Astrocyte of the spinal cord (primary cell): Measurements from ENCODE around the gene FOXB2.
"Not testable (repeated sequence)": the region's sequence is repeated elsewhere in the genome, so short reads cannot be mapped to it uniquely, and the experiment has no call there.

ENCODE experiments used
- DNase-seq: peaks from one replicate; pipeline ENCODE4 v3.0.0; 2011; ENCODE audit warnings: low read depth, low spot score
- H3K4me3 ChIP-seq: 2 replicates; pipeline ENCODE4 v1.5.1; 2011; ENCODE audit warnings: low read depth, mild to moderate bottlenecking, low read length, moderate library complexity
- in situ Hi-C: cut with HindIII; loops from 2 replicates; pipeline ENCODE4 v1.10.0; 2017; ENCODE audit warnings: low sequenced_read_pairs
- TF ChIP-seq, protein P1 (sequence below): IDR thresholded peaks from 2 replicates; pipeline ENCODE4 v1.5.1; 2012; ENCODE audit warnings: low read depth, mild to moderate bottlenecking, low read length, inconsistent platforms

The FOXB2 gene

DNA sequence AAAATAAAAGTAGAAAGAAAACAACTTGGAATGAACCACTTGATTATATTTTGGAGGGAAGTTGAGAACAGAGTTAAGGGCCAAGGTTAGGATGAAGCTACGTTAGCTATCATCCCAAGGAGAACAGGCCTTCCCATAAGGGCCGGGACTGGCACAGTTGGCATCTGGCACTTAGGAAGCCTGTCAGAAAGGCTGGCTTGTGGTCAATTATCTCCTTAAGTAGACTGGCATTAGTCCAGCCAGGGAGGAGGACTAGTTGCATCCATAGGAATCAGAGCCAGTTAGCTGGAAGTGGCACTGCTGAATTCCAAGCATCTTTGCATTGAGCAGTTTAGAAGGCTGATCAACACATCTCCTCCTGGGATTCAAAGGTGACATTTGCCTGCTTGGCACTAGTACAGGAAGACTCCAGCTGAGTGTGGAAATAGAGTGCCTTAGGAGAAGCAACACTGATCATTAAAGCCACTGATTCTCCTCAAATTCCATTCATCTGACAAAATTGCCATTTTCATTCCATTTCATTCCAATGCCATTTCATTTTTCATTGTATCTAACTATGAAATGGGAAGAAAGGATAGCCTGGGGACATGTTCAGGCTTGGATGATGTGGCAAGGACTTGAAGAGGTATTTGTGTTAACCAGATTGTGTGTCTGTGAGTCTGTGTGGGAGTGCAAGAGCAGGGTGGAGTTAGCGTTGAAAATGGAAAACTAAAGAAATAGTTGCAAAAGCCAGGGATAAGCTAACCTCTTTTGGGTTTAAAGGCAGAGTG lies 5.5 kb downstream of the FOXB2 start:
- DNase-seq: no peak
- H3K4me3 ChIP-seq: no peak overlapping the region
- TF ChIP-seq, protein P1, sequence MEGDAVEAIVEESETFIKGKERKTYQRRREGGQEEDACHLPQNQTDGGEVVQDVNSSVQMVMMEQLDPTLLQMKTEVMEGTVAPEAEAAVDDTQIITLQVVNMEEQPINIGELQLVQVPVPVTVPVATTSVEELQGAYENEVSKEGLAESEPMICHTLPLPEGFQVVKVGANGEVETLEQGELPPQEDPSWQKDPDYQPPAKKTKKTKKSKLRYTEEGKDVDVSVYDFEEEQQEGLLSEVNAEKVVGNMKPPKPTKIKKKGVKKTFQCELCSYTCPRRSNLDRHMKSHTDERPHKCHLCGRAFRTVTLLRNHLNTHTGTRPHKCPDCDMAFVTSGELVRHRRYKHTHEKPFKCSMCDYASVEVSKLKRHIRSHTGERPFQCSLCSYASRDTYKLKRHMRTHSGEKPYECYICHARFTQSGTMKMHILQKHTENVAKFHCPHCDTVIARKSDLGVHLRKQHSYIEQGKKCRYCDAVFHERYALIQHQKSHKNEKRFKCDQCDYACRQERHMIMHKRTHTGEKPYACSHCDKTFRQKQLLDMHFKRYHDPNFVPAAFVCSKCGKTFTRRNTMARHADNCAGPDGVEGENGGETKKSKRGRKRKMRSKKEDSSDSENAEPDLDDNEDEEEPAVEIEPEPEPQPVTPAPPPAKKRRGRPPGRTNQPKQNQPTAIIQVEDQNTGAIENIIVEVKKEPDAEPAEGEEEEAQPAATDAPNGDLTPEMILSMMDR: no peak
- in situ Hi-C loops: no loop called here

DNA sequence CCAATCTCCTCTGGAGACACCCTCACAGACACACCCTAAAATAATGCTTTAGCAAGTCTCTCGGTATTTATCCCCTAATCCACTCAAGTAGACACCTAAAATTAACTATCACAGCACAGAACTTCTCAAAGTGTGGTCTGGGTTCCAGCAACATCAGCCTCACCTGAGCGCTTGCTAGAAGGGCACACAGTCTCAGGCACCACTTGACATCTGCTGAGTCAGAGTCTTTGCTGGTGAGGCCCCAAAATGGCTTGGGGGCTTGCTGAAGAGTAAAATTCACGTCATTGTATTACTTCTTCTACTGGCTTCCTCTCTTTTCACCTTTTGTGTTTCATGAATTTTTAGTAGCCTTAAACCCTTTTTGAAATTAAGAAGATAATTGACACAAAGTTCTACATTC lies 9.0 kb downstream of the FOXB2 start:
- in situ Hi-C loops: no loop called here
- H3K4me3 ChIP-seq: no peak overlapping the region
- no peak for DNase-seq
- TF ChIP-seq, protein P1: no peak

DNA sequence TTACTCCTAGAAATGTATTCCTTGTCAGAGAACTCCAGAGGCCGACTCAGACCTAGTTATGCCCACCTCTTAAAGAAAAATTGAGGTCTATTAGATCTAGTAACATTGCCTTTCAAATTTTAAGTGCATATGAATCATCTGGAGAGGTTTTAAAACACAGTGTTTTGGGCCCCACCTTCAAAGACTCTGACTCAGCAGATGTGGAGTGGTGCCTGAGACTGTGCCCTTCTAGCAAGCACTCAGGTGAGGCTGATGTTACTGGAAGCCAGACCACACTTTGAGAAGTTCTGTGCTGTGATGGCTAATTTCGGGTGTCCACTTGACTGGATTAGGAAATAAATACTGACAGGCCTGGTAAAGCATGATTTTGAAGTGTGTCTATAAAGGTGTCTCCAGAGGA lies 10.6 kb downstream of the FOXB2 start:
- in situ Hi-C loops: no loop called here
- DNase-seq: no peak
- TF ChIP-seq, protein P1: no peak

DNA sequence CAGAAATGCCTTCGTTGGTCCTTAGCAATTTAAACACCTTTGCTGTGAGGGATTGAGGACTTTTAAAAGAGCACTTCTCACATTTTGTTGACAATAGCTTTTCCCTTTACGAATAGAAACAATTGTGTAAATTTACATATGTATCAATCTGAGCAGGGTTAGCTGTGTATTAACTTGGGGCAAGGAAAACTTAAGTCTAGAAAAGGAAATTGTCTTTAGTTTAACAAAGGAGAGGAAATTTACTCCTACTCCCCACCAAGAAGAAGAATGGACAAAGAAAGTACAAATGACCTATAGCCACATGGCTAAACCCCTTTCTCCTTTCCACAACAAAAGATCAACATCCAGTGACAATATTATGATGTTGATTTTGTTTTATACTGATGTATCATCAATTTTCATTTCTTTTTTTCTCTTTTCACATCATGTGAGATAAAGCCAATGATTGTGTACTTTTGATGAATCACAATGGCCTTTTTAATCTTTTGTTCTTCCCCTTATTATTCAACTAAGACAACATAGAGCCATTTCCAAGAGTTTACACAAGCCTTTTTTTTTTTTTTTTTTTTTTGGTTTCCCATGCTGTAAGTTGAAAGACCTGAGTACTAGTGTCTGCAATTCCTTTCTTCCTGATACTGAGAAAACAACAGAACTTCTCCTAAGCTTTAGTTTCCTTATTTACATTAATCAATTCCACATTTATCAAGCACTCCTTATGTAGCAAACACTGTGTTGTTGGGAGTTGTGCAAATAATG lies 19.0 kb downstream of the FOXB2 start:
- in situ Hi-C loops: no loop called here
- TF ChIP-seq, protein P1: no peak
- no peak overlapping the region for H3K4me3 ChIP-seq
- no peak for DNase-seq

More for the DNA sequence above, 10.6 kb downstream of the FOXB2 start:
- no peak overlapping the region for H3K4me3 ChIP-seq

DNA sequence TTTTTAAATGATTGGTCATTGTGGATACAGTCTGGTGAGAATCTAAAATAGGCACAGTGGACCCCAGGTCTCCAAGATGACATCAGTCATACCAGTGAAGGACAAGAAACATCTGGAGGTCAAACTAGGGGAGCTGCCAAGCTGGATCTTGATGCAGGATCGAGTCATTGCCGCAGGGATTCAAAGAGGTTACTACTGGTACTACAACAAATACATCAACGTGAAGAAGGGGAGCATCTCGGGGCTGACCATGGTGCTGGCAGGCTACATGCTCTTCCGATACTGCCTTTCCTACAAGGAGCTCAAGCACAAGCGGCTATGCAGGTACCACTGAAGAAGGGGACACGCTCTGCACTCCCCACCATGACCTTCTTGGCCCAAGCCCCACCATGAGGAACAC lies 20.9 kb downstream of the FOXB2 start:
- DNase-seq: no peak
- no peak overlapping the region for H3K4me3 ChIP-seq
- in situ Hi-C loops: no loop called here
- TF ChIP-seq, protein P1: no peak

DNA sequence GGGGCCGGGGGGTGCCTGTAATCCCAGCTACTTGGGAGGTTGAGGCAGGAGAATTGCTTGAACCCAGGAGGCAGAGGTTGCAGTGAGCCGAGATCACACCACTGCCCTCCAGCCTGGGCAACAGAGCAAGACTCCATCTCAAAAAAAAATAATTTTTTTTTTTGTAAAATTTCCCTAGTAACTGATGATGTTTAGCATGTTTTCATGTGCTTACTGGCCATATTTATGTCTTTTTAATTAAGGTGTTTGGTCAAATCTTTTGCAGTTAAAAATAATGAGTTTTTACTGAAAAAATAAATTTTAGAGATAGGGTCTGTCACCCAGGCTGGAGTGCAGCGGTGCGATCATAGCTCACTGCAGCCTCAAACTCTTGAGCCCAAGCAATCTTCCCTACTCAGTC lies 24.3 kb downstream of the FOXB2 start:
- DNase-seq, H3K4me3 ChIP-seq, in situ Hi-C loops: not testable (repeated sequence)

DNA sequence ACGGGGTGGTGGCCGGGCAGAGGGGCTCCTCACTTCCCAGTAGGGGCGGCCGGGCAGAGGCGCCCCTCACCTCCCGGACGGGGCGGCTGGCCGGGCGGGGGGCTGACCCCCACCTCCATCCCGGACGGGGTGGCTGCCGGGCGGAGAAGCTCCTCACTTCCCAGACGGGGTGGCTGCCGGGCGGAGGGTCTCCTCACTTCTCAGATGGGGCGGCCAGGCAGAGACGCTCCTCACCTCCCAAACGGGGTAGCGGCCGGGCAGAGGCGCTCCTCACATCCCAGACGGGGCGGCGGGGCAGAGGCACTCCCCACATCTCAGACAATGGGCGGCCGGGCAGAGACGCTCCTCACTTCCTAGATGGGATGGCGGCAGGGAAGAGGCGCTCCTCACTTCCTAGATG lies 41.2 kb downstream of the FOXB2 start:
- in situ Hi-C loops, H3K4me3 ChIP-seq, DNase-seq: not testable (repeated sequence)
